Measurements from ENCODE around the gene IGSF21.

- TF ChIP-seq GATA3 (IDR thresholded peaks at IDR 0.05; ENCODE audit: low read depth, low read length) (no peak), GATA2 (IDR thresholded peaks at IDR 0.05; ENCODE audit: low read depth, low read length) (no peak)
Measured at GRCh38 chr1:18278946-18279345, 171.3 kb downstream of the IGSF21 start.

Measured in SH-SY5Y (cell line).